ENCODE data around the gene MEOX2.

MEOX2 gene

DNA sequence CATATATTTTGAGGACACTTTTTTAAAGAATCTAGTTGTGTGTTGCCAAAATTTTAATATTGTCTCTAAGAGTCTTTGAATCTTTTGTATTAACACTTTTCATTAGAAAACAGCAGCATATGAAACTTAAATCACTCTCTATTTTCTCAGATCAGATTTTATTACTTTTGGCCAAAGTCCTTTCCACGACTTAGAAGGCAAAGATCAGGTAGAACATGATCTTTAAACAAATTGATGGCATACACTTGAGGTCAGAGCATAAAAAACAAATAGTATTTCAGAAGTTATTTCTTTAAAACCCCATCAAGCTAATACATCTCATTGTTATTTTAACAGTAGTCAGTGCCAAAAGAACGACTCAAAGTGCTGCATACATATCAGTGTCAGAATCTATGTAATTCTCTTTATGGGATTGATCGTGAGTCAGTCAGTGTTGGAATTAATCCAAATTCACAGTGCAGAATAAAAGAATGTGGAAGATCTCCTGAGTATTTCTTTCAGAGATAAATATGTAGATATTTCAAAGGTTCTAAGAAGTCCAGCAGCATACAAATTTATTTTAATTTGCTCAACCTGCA is 115.1 kb downstream of the MEOX2 start:
- peak; percentile 70; the same call in 1 of the 2 replicates for TF ChIP-seq TOX (CRISPR knock-in tag; IDR thresholded peaks at IDR 0.05; ENCODE audit: borderline replicate concordance)
- TF ChIP-seq, protein P1, sequence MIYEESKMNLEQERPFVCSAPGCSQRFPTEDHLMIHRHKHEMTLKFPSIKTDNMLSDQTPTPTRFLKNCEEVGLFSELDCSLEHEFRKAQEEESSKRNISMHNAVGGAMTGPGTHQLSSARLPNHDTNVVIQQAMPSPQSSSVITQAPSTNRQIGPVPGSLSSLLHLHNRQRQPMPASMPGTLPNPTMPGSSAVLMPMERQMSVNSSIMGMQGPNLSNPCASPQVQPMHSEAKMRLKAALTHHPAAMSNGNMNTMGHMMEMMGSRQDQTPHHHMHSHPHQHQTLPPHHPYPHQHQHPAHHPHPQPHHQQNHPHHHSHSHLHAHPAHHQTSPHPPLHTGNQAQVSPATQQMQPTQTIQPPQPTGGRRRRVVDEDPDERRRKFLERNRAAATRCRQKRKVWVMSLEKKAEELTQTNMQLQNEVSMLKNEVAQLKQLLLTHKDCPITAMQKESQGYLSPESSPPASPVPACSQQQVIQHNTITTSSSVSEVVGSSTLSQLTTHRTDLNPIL (CRISPR knock-in tag; IDR thresholded peaks at IDR 0.05; ENCODE audit: low read depth) = no peak
- no peak for TF ChIP-seq ZFP3 (CRISPR knock-in tag; IDR thresholded peaks at IDR 0.05)
- TF ChIP-seq ISL1 (CRISPR knock-in tag; IDR thresholded peaks at IDR 0.05) = peak; percentile 39
- no peak for TF ChIP-seq SNAI2 (CRISPR knock-in tag; IDR thresholded peaks at IDR 0.05)
- no peak for TF ChIP-seq GLIS3 (CRISPR knock-in tag; IDR thresholded peaks at IDR 0.05)
- peak; percentile 57 for ATAC-seq

DNA sequence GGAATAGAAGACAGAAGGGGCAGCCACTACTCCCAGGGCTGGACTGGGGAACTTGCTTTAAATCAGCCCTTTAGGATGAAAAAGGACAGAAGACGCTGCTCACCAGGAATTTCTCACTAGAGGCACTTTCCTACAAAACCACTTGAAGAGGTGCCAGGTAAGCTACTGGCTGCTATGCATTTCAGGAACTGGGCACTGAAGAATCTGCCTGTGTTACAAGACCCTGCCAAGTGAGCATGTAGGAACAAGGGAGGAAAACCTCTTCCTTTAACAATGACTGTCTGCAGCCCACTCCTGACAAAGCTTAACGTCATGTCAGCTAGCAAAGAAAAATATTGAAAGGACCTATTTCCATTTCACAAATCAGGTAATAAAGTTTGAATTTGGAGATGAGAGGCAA is 118.8 kb downstream of the MEOX2 start:
- no peak for TF ChIP-seq ZNF565 (CRISPR knock-in tag; conservative IDR thresholded peaks at IDR 0.05; ENCODE audit: low read depth)
- TF ChIP-seq, protein P2, sequence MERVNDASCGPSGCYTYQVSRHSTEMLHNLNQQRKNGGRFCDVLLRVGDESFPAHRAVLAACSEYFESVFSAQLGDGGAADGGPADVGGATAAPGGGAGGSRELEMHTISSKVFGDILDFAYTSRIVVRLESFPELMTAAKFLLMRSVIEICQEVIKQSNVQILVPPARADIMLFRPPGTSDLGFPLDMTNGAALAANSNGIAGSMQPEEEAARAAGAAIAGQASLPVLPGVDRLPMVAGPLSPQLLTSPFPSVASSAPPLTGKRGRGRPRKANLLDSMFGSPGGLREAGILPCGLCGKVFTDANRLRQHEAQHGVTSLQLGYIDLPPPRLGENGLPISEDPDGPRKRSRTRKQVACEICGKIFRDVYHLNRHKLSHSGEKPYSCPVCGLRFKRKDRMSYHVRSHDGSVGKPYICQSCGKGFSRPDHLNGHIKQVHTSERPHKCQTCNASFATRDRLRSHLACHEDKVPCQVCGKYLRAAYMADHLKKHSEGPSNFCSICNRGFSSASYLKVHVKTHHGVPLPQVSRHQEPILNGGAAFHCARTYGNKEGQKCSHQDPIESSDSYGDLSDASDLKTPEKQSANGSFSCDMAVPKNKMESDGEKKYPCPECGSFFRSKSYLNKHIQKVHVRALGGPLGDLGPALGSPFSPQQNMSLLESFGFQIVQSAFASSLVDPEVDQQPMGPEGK (CRISPR knock-in tag; IDR thresholded peaks at IDR 0.05; ENCODE audit: borderline replicate concordance) = no peak
- TF ChIP-seq, protein P3, sequence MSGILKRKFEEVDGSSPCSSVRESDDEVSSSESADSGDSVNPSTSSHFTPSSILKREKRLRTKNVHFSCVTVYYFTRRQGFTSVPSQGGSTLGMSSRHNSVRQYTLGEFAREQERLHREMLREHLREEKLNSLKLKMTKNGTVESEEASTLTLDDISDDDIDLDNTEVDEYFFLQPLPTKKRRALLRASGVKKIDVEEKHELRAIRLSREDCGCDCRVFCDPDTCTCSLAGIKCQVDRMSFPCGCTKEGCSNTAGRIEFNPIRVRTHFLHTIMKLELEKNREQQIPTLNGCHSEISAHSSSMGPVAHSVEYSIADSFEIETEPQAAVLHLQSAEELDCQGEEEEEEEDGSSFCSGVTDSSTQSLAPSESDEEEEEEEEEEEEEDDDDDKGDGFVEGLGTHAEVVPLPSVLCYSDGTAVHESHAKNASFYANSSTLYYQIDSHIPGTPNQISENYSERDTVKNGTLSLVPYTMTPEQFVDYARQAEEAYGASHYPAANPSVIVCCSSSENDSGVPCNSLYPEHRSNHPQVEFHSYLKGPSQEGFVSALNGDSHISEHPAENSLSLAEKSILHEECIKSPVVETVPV (CRISPR knock-in tag; IDR thresholded peaks at IDR 0.05) = no peak
- TF ChIP-seq TCF4 (CRISPR knock-in tag; IDR thresholded peaks at IDR 0.05; ENCODE audit: borderline replicate concordance) = no peak
- TF ChIP-seq, protein P1 (CRISPR knock-in tag; IDR thresholded peaks at IDR 0.05; ENCODE audit: low read depth) = no peak
- TF ChIP-seq ZNF70 (CRISPR knock-in tag; IDR thresholded peaks at IDR 0.05) = no peak
- TF ChIP-seq, protein P4, sequence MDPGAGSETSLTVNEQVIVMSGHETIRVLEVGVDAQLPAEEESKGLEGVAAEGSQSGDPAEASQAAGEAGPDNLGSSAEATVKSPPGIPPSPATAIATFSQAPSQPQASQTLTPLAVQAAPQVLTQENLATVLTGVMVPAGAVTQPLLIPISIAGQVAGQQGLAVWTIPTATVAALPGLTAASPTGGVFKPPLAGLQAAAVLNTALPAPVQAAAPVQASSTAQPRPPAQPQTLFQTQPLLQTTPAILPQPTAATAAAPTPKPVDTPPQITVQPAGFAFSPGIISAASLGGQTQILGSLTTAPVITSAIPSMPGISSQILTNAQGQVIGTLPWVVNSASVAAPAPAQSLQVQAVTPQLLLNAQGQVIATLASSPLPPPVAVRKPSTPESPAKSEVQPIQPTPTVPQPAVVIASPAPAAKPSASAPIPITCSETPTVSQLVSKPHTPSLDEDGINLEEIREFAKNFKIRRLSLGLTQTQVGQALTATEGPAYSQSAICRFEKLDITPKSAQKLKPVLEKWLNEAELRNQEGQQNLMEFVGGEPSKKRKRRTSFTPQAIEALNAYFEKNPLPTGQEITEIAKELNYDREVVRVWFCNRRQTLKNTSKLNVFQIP (CRISPR knock-in tag; IDR thresholded peaks at IDR 0.05; ENCODE audit: borderline replicate concordance, low read depth) = no peak
- no peak for TF ChIP-seq GLIS3 (CRISPR knock-in tag; IDR thresholded peaks at IDR 0.05)
- no peak for TF ChIP-seq OSR1 (CRISPR knock-in tag; IDR thresholded peaks at IDR 0.05)
- TF ChIP-seq ZNF8 (CRISPR knock-in tag; IDR thresholded peaks at IDR 0.05) = no peak
- TF ChIP-seq RARB (CRISPR knock-in tag; IDR thresholded peaks at IDR 0.05) = no peak
- TF ChIP-seq TOX (CRISPR knock-in tag; IDR thresholded peaks at IDR 0.05; ENCODE audit: borderline replicate concordance) = no peak
- TF ChIP-seq CSDC2 (CRISPR knock-in tag; IDR thresholded peaks at IDR 0.05) = no peak
- no peak for TF ChIP-seq SNAI2 (CRISPR knock-in tag; IDR thresholded peaks at IDR 0.05)
- TF ChIP-seq BACH2 (CRISPR knock-in tag; IDR thresholded peaks at IDR 0.05; ENCODE audit: borderline replicate concordance) = no peak
- TF ChIP-seq ZC3H10 (CRISPR knock-in tag; IDR thresholded peaks at IDR 0.05) = no peak
- TF ChIP-seq ISL1 (CRISPR knock-in tag; IDR thresholded peaks at IDR 0.05) = no peak
- no peak for ATAC-seq

DNA sequence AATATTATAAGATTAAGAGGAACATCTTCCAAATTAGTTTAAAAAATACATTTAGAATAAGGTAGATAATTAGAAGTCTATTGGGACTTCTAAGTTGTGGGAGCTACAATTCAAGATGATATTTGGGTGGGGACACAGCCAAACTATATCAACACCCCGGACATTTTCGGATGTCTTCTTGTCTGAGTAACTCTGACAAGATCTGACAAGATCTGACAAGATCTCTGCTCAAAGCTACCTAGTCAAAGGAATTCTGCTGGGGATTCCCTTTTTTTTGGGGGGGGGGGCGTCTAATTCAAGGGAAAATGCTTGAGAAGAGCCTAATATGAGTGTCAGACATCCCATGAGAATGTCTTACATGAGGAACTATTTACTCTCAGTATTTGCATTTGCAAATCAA is 119.4 kb downstream of the MEOX2 start:
- no peak for ATAC-seq
- no peak for TF ChIP-seq OSR1 (CRISPR knock-in tag; IDR thresholded peaks at IDR 0.05)
- no peak for TF ChIP-seq ZFP30 (CRISPR knock-in tag; IDR thresholded peaks at IDR 0.05)
- TF ChIP-seq, protein P5, sequence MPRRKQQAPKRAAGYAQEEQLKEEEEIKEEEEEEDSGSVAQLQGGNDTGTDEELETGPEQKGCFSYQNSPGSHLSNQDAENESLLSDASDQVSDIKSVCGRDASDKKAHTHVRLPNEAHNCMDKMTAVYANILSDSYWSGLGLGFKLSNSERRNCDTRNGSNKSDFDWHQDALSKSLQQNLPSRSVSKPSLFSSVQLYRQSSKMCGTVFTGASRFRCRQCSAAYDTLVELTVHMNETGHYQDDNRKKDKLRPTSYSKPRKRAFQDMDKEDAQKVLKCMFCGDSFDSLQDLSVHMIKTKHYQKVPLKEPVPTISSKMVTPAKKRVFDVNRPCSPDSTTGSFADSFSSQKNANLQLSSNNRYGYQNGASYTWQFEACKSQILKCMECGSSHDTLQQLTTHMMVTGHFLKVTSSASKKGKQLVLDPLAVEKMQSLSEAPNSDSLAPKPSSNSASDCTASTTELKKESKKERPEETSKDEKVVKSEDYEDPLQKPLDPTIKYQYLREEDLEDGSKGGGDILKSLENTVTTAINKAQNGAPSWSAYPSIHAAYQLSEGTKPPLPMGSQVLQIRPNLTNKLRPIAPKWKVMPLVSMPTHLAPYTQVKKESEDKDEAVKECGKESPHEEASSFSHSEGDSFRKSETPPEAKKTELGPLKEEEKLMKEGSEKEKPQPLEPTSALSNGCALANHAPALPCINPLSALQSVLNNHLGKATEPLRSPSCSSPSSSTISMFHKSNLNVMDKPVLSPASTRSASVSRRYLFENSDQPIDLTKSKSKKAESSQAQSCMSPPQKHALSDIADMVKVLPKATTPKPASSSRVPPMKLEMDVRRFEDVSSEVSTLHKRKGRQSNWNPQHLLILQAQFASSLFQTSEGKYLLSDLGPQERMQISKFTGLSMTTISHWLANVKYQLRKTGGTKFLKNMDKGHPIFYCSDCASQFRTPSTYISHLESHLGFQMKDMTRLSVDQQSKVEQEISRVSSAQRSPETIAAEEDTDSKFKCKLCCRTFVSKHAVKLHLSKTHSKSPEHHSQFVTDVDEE (CRISPR knock-in tag; IDR thresholded peaks at IDR 0.05) = no peak
- TF ChIP-seq, protein P4 (CRISPR knock-in tag; IDR thresholded peaks at IDR 0.05; ENCODE audit: borderline replicate concordance, low read depth) = no peak
- no peak for TF ChIP-seq CSDC2 (CRISPR knock-in tag; IDR thresholded peaks at IDR 0.05)
- no peak for TF ChIP-seq ZNF70 (CRISPR knock-in tag; IDR thresholded peaks at IDR 0.05)
- TF ChIP-seq, protein P1 (CRISPR knock-in tag; IDR thresholded peaks at IDR 0.05; ENCODE audit: low read depth) = no peak
- no peak for TF ChIP-seq GLIS3 (CRISPR knock-in tag; IDR thresholded peaks at IDR 0.05)
- TF ChIP-seq TOX (CRISPR knock-in tag; IDR thresholded peaks at IDR 0.05; ENCODE audit: borderline replicate concordance) = no peak
- no peak for TF ChIP-seq ZFP3 (CRISPR knock-in tag; IDR thresholded peaks at IDR 0.05)
- TF ChIP-seq, protein P3 (CRISPR knock-in tag; IDR thresholded peaks at IDR 0.05) = no peak
